Memory B cell (primary cell): ENCODE results near the gene RBPJ.

Source experiments
- ATAC-seq: fragments of 150-1000 bp; cut with Tn5 transposase; 2 replicates; pipeline ENCODE4 v1.10.0; 2021; ENCODE audit warnings: low read depth, mild to moderate bottlenecking, moderate library complexity
- DNase-seq, 2 donors: peaks; one replicate each; pipeline ENCODE4 v3.0.0; 2022; ENCODE audit warnings: low spot score in 2 of 2
- H3K27ac Mint-ChIP-seq: one replicate; pipeline ENCODE4 v1.8.0; 2022; ENCODE audit warnings: mild to moderate bottlenecking, moderate library complexity, mixed read lengths
- H3K27me3 Mint-ChIP-seq: one replicate; pipeline ENCODE4 v1.8.0; 2022; ENCODE audit warnings: mixed read lengths
- H3K36me3 Mint-ChIP-seq: one replicate; pipeline ENCODE4 v1.8.0; 2022; ENCODE audit warnings: mild to moderate bottlenecking, mixed read lengths
- H3K4me1 Mint-ChIP-seq: one replicate; pipeline ENCODE4 v1.8.0; 2022; ENCODE audit warnings: mixed read lengths
- H3K4me3 Mint-ChIP-seq: one replicate; pipeline ENCODE4 v1.8.0; 2022; ENCODE audit warnings: mild to moderate bottlenecking, moderate library complexity, mixed read lengths
- H3K9me3 Mint-ChIP-seq: one replicate; pipeline ENCODE4 v1.8.0; 2022; ENCODE audit warnings: mixed read lengths

RBPJ gene

DNA sequence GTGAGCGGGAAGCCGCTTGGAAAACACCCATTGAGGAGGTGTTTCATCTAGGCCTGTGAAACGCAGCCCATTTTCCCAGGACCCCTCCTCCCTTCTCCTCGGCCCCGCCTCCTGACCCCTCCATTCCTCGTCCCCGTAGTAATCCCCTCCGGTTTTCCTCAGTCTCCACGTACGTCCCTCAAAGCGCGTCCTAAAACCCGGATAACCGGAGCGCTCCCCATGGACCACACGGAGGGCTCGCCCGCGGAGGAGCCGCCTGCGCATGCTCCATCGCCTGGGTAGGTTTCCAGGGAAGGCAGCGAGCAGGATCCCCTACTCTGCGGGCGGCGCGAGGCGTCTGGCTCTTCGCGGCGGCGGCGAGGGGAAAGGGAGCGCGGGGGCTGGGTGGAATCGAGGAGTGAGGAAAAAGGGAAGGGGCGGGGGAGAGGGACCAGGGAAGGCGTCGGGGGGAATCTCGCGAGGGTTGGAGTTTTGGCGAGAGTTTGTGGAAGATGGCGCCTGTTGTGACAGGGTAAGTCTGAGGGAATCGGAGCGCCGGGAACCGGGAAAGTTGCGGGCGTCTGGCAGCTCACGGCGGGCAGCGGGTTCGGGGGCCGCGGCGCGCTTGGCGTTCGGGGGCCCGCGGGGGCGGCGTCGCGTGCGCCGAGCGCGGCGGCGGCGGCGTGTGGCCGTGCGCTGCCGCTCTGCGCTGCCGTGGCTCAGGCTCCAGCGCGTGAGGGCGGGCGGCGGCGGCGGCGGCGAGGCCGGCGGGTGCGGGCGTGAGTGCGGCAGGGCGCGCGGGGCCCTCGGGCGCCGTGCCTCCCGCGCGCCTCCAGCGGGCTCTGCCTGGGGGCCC lies at the start of gene RBPJ:
RBPJ (plus strand) TSS at position 477 of the 835 bp plus-strand sequence; CDS start at position 492, 15 bp downstream.
- ATAC-seq (peak; percentile 40), DNase-seq (peak; percentile 82 to 87)
- H3K27ac Mint-ChIP-seq: peak within 1 kb of the TSS; percentile 97
- no peaks in the 10 kb centered on the region for H3K27me3 Mint-ChIP-seq
- H3K4me1 Mint-ChIP-seq: peaks cover 24% of the 10 kb centered on the region
- peak within 1 kb of the TSS; percentile 99 for H3K4me3 Mint-ChIP-seq
- peaks cover 8% of the 10 kb centered on the region for H3K9me3 Mint-ChIP-seq
- no peaks in the 10 kb centered on the region for H3K36me3 Mint-ChIP-seq

DNA sequence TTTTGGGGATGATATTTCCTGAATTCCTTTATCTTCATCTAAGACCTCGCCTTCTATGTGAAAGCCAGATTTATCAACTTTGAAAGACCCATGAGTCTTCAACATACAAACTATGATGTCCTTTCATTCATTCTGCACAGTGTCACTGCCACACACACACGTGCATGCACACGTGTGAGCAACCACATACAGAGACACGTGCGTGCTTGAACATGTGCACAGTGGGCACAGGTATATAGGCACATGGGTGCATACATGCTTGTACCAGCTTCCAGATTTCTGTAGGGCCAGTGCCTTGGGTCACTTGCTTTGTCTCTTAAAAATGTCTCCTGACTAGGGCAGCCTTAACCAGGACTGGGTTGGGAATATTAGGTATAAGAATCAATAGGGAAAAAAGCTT lies 49.1 kb upstream of the RBPJ start:
- DNase-seq (no peak), ATAC-seq (no peak)
- Mint-ChIP-seq H3K4me3 (no peak overlapping the region), H3K27ac (no peak overlapping the region), H3K27me3 (peaks cover 6% of the 10 kb centered on the region), H3K36me3 (no peaks in the 10 kb centered on the region), H3K9me3 (no peaks in the 10 kb centered on the region), H3K4me1 (no peaks in the 10 kb centered on the region)

DNA sequence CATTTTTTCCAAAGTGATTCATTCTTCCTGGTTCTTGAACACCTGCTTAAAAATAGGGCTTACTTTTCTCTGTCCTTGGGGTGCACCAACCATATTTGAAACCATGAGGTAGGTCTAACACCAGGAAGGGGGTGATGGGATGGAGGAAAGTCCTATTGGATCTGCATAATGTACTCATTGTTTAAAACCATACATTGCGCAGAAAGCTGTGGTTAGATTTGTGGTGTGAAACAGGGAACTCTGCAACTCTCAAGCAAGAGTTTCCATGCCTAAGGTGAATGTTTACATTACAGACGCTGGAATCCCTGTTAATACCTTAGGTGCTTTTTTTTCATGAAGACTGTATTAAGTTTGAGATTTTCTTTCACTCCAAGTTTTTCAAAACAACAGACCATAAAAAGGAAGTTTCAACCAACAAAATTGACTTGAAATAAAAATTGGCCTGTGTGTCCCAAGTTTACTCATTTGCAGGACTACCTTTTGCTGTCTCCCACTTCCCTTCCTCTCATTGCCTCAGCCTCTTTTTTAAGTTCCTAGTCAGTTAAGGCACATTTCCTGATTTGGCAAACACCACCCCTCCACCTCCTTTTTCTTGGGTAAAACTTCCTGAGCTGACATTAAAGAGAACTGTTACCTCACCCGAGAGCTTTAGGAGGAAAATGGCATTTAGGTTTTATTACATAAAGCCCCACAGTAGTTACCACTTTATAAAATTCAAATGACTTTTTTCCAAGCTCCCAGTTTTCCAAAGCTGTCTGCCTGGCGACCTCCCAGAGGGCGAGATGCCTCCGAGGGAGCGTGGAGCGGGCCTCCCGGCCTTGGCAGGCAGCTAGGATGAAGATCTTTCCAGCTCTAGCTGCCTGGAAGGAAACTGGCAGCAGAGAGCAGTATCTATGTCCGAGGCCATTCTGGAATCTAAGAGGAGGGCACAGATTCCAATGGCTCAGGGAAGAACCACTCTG lies 47.9 kb upstream of the RBPJ start:
- ATAC-seq (no peak), DNase-seq (no peak)
- no peaks in the 10 kb centered on the region for H3K4me1 Mint-ChIP-seq
- H3K9me3 Mint-ChIP-seq: no peaks in the 10 kb centered on the region
- H3K4me3 Mint-ChIP-seq: no peak overlapping the region
- peaks cover 6% of the 10 kb centered on the region for H3K27me3 Mint-ChIP-seq
- H3K27ac Mint-ChIP-seq: no peak overlapping the region
- H3K36me3 Mint-ChIP-seq: no peaks in the 10 kb centered on the region

DNA sequence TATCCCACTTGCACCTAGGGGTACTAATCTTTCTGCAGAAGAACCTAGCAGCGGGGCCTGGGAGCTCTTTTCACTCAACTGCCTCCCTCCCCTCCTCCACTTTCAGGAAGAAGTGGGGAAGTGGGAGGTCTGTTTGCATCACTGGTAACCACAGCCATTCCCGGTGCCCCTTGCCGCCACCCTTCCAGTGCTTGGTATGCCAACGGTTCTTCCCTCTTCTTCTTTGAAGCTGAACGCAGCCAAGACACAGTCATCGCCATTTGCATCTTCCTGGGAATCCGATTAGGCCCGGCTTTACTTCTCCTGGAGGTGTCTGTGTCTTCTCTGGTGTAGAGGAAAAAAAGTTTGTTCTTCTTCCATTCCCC lies 47.2 kb upstream of the RBPJ start:
- Mint-ChIP-seq H3K27me3 (peaks cover 6% of the 10 kb centered on the region), H3K4me3 (no peak overlapping the region), H3K9me3 (no peaks in the 10 kb centered on the region), H3K36me3 (no peaks in the 10 kb centered on the region), H3K27ac (no peak overlapping the region), H3K4me1 (no peaks in the 10 kb centered on the region)
- ATAC-seq: no peak
- DNase-seq: no peak

DNA sequence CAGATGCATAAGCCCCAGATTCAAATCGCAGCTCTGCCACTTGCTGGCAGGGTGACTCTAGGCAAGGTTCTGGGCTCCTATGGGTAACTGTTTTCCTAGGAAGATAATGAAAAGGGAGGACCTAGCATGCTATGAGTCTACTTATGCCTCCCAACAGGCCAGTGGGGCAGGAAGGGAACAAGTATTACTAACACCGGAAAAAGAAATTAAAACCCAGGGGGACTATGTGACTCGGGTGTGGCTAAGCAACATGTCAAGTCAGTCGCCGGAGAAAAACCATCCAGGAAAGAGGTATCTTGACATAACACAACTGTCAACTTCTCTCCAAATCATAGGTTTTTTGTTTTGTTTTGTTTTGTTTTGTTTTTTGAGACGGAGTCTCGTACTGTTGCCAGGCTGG lies 45.5 kb upstream of the RBPJ start:
- ATAC-seq: no peak

DNA sequence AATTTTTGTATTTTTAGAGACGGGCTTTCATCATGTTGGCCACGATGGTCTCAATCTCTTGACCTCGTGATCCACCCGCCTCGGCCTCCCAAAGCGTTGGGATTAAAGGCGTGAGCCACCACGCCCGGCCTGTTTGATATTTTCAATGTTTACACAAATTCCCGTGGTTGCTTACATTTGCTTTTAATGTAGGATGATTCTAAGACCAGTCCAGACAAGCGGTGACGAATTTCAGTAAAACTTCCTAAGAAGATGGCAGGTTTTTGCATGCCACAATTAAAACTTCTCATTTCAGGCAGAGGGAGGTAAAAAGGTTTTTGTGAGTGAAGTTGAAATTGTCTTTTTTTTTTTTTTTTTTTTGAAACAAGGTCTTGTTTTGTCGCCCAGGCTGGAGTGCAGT lies 41.4 kb upstream of the RBPJ start:
- Mint-ChIP-seq H3K27me3 (peaks cover 2% of the 10 kb centered on the region), H3K9me3 (no peaks in the 10 kb centered on the region), H3K27ac (no peak overlapping the region), H3K4me3 (no peak overlapping the region), H3K4me1 (no peaks in the 10 kb centered on the region), H3K36me3 (no peaks in the 10 kb centered on the region)
- ATAC-seq (no peak), DNase-seq (no peak)

More for the DNA sequence above, 45.5 kb upstream of the RBPJ start:
- Mint-ChIP-seq H3K27ac (no peak overlapping the region), H3K27me3 (peaks cover 3% of the 10 kb centered on the region), H3K4me1 (no peaks in the 10 kb centered on the region), H3K9me3 (no peaks in the 10 kb centered on the region), H3K36me3 (no peaks in the 10 kb centered on the region), H3K4me3 (no peak overlapping the region)
- DNase-seq: no peak

DNA sequence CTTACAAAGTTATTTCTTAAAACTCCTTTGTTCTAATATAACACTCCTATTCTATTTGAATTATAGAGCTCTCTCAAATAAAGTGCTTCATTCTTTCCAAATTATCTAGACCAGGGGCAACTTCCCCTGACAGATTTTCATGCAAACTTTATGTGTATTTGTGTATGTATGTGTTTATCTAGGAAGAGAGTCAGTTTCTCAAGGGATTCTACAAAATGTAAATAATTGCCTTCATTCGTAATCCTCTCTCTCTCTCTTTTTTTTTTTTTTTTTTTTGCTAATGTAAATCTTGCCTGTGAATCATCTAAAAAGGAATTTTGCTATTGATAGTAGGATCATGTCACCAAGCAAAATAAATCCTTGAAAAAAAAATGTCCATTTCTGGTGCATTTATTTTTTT lies 38.9 kb upstream of the RBPJ start:
- no peak for ATAC-seq
- H3K27me3 Mint-ChIP-seq: peaks cover 3% of the 10 kb centered on the region
- H3K9me3 Mint-ChIP-seq: no peaks in the 10 kb centered on the region
- no peak overlapping the region for H3K4me3 Mint-ChIP-seq
- no peaks in the 10 kb centered on the region for H3K36me3 Mint-ChIP-seq
- no peak for DNase-seq
- H3K4me1 Mint-ChIP-seq: no peaks in the 10 kb centered on the region
- no peak overlapping the region for H3K27ac Mint-ChIP-seq

DNA sequence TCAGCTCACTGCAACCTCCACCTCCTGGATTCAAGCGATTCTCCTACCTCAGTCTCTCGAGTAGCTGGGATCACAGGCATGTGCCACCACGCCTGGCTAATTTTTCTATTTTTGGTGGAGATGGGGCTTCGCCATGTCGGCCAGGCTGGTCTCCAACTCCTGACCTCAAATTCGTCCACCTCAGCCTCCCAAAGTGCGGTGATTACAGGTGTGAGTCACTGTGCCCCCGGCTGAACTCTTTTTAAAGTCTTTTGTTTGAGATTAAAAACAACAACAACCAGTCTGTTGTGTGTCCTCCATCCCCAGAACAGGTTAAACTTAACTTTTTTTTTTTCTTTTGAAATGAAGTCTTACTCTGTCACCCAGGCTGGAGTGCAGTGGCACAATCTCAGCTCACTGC lies 36.3 kb upstream of the RBPJ start:
- ATAC-seq: no peak
- no peaks in the 10 kb centered on the region for H3K9me3 Mint-ChIP-seq
- H3K27ac Mint-ChIP-seq: no peak overlapping the region
- H3K4me1 Mint-ChIP-seq: peaks cover 15% of the 10 kb centered on the region
- H3K27me3 Mint-ChIP-seq: peaks cover 2% of the 10 kb centered on the region
- no peaks in the 10 kb centered on the region for H3K36me3 Mint-ChIP-seq
- DNase-seq: no peak
- H3K4me3 Mint-ChIP-seq: no peak overlapping the region

DNA sequence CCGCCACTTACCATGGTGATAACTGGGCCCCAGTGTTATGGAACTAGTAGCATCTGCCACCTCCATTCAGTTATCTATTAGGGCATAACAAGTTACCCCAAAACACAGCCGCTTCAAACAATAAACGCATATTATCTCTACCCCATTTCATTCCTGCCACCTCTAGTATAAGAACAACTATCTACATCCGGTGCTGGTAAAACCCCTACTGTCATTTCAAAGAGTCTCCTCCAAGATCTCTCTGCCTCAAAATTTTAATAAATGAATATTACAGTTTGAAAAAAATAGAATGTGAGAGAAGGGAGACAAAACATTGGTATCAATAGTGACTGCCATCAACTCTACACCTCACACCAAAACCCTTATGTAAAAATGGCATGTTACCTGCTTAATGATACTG lies 35.5 kb upstream of the RBPJ start:
- H3K36me3 Mint-ChIP-seq: no peaks in the 10 kb centered on the region
- peaks cover 15% of the 10 kb centered on the region for H3K4me1 Mint-ChIP-seq
- DNase-seq (no peak), ATAC-seq (no peak)
- no peaks in the 10 kb centered on the region for H3K9me3 Mint-ChIP-seq
- no peak overlapping the region for H3K4me3 Mint-ChIP-seq
- H3K27me3 Mint-ChIP-seq: peaks cover 2% of the 10 kb centered on the region
- H3K27ac Mint-ChIP-seq: no peak overlapping the region

DNA sequence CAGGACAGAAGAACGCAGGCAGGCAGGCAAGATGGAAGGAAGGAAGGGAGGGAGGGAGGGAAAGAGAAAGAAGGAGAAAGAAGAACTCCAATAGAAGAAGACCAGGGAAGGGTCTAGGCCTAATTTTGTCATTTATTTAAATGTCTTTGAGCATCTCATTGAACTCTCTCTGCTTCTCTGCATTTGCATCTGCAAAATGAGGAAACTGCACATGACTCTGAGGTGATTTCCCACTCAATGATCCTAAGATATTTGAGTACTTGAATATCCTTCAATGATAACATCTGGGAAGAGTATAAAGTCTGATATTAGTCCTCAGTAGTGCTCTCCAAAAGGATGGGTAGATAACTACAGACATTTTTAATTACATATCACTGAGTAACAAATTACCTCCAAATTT lies 33.1 kb upstream of the RBPJ start:
- H3K4me1 Mint-ChIP-seq: peaks cover 15% of the 10 kb centered on the region
- H3K9me3 Mint-ChIP-seq: no peaks in the 10 kb centered on the region
- peak overlapping the region; percentile 89 for H3K27ac Mint-ChIP-seq
- peak; percentile 77 for ATAC-seq
- DNase-seq: no peak
- H3K4me3 Mint-ChIP-seq: peak overlapping the region; percentile 2
- H3K27me3 Mint-ChIP-seq: peaks cover 2% of the 10 kb centered on the region
- no peaks in the 10 kb centered on the region for H3K36me3 Mint-ChIP-seq

DNA sequence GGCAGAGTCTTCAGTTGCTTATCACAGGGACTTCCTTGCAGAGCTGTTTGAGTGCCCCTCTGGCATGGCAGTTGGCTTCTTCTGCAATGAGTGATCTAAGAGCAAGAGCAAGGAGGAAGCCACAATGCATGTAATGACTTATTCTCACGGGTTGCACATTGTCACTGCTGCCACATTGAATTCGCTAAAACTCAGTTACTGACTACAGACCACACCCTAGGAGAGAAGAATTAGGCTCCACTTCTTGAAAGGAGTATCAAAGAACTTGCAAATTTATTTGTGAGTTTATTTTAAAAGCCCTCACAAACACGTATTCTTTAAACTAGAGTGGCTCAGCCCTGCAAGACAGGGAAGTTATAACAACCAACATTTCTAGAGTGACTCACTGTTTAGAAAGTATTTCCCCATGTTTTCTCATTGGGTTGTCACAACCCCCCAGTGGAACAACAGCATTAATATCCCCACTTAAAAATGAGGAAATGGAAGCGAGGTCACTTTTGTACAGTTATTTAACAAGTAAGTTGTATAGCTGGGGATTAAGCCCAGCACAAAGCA lies 32.4 kb upstream of the RBPJ start:
- peaks cover 15% of the 10 kb centered on the region for H3K4me1 Mint-ChIP-seq
- H3K27me3 Mint-ChIP-seq: peaks cover 2% of the 10 kb centered on the region
- no peaks in the 10 kb centered on the region for H3K36me3 Mint-ChIP-seq
- ATAC-seq (peak; percentile 68), DNase-seq (peak in 1 of 2 donors; percentile 3)
- H3K4me3 Mint-ChIP-seq: no peak overlapping the region
- peak overlapping the region; percentile 89 for H3K27ac Mint-ChIP-seq
- no peaks in the 10 kb centered on the region for H3K9me3 Mint-ChIP-seq

DNA sequence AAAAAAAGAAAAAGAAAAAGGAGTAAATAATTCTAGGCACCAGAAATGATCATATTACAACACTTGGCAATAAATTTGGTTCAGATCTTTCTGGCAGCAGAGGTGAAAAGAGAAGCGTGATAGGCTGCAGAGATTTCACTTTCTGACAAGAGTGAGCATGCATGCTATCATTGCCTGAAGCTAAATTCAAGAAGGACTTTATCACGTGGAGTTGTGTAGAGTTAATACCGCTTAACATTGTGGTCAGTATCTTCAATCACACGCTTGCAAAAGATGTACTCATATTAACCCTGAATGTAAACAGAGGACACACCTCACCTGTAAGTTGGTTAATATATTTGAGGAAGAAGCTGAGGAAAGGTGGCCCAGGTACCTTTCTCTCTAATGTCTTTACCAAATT lies 31.4 kb upstream of the RBPJ start:
- ATAC-seq (no peak), DNase-seq (no peak)
- H3K36me3 Mint-ChIP-seq: no peaks in the 10 kb centered on the region
- H3K4me1 Mint-ChIP-seq: peaks cover 15% of the 10 kb centered on the region
- H3K9me3 Mint-ChIP-seq: no peaks in the 10 kb centered on the region
- no peak overlapping the region for H3K4me3 Mint-ChIP-seq
- H3K27ac Mint-ChIP-seq: no peak overlapping the region
- peaks cover 4% of the 10 kb centered on the region for H3K27me3 Mint-ChIP-seq

DNA sequence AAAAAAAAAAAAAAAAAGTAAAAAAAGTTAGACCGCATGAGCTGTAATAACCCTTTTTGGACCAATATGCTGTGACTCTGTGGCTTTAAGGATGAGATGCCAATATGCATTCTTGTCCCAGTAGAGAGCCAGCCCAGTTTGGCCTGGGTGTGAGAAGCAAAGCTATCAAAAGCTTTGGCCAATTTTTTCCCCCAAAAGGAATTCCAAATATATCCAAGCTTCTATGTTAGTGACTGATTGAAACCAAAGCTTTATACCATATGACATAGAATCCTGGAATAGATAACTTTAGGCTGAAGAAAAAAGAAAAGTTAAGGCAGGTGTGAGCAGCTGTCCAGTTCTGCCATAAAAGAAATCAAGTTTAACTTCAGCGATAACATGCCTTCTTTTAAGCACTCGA lies 30.5 kb upstream of the RBPJ start:
- Mint-ChIP-seq H3K4me1 (peaks cover 15% of the 10 kb centered on the region), H3K27ac (no peak overlapping the region), H3K36me3 (no peaks in the 10 kb centered on the region), H3K4me3 (no peak overlapping the region), H3K27me3 (peaks cover 2% of the 10 kb centered on the region), H3K9me3 (no peaks in the 10 kb centered on the region)
- DNase-seq (no peak), ATAC-seq (no peak)

DNA sequence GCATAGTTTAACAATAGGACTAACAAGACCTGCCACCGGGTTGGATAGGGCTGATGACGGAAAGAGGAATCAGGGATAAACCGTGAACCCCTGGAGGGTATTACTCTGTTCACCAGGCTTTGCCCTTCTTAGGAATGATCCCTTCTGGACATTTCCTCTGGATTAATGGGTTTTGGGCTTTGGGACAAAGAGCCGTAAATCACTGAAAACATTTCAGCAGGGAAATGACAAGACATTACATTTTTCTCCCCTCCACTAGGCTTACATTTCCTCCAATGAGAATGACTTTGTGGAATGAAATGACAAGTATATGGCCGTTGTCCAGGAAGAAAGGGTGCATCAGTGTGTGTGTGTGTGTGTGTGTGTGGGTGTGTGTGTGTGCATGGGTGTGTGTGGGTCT lies 25.9 kb upstream of the RBPJ start:
- no peak for DNase-seq
- no peak overlapping the region for H3K27ac Mint-ChIP-seq

More for the DNA sequence above, 25.9 kb upstream of the RBPJ start:
- ATAC-seq: no peak
- H3K27me3 Mint-ChIP-seq: peaks cover 2% of the 10 kb centered on the region
- H3K9me3 Mint-ChIP-seq: no peaks in the 10 kb centered on the region
- no peaks in the 10 kb centered on the region for H3K4me1 Mint-ChIP-seq
- H3K4me3 Mint-ChIP-seq: no peak overlapping the region
- H3K36me3 Mint-ChIP-seq: no peaks in the 10 kb centered on the region
